GM21423 (cell line): ENCODE measurements around the gene NINJ2.
A peak's percentile ranks its signal among the peaks of the same experiment; 100 is the strongest.
"Not testable (repeated sequence)": the region's sequence is repeated elsewhere in the genome, so short reads cannot be mapped to it uniquely, and the experiment has no call there.

Experiments used
- ATAC-seq: cut with Tn5 transposase; IDR thresholded peaks from one replicate; pipeline ENCODE4 v1.9.1; 2021; ENCODE audit warnings: mild to moderate bottlenecking, moderate library complexity; ENCODE audit not compliant: unreplicated experiment

The NINJ2 gene

GRCh38 chr12:663293-663871 lies at the start of gene NINJ2:
NINJ2 (minus strand) TSS chr12:663445; CDS start chr12:663360, 85 bp downstream.
- ATAC-seq = no peak

GRCh38 chr12:712172-712863 lies 49.1 kb upstream of the NINJ2 start:
- ATAC-seq = no peak

- no peak for ATAC-seq
Observed at GRCh38 chr12:709455-710020, 46.3 kb upstream of the NINJ2 start.

- not testable (repeated sequence) for ATAC-seq
Observed at GRCh38 chr12:708084-708483, 44.8 kb upstream of the NINJ2 start.

- no peak for ATAC-seq
Observed at GRCh38 chr12:704516-705242, 41.4 kb upstream of the NINJ2 start.

GRCh38 chr12:701896-702539 lies 38.8 kb upstream of the NINJ2 start:
- ATAC-seq = no peak

GRCh38 chr12:700016-700415 lies 36.8 kb upstream of the NINJ2 start:
- no peak for ATAC-seq

GRCh38 chr12:698222-698621 lies 35.0 kb upstream of the NINJ2 start:
- ATAC-seq = not testable (repeated sequence)

GRCh38 chr12:697481-697880 lies 34.2 kb upstream of the NINJ2 start:
- ATAC-seq = no peak

GRCh38 chr12:694734-695503 lies 31.7 kb upstream of the NINJ2 start:
- ATAC-seq = no peak

- ATAC-seq = no peak
Observed at GRCh38 chr12:693934-694533, 30.8 kb upstream of the NINJ2 start.

- no peak for ATAC-seq
Observed at GRCh38 chr12:692274-692673, 29.0 kb upstream of the NINJ2 start.

GRCh38 chr12:690466-690865 lies 27.2 kb upstream of the NINJ2 start:
- ATAC-seq = no peak

GRCh38 chr12:685388-685787 lies 22.1 kb upstream of the NINJ2 start:
- ATAC-seq = peak; percentile 75

- no peak for ATAC-seq
Observed at GRCh38 chr12:684416-684815, 21.2 kb upstream of the NINJ2 start.

- no peak for ATAC-seq
Observed at GRCh38 chr12:681568-682256, 18.5 kb upstream of the NINJ2 start.

GRCh38 chr12:678747-679712 lies 15.8 kb upstream of the NINJ2 start:
- no peak for ATAC-seq

GRCh38 chr12:675562-675961 lies 12.3 kb upstream of the NINJ2 start:
- ATAC-seq = no peak
